ENCODE results near the gene TSHZ3. TPM values are rescaled to one million over a fixed set of nuclear protein-coding genes. Genes with fewer than 3 reads are reported as not detected.
A peak's percentile ranks its signal among the peaks of the same experiment; 100 is the strongest.

The TSHZ3 gene
- total and polyA plus RNA-seq, 2 experiments from 2014 or later = 19.6 to 24.0 TPM

DNA sequence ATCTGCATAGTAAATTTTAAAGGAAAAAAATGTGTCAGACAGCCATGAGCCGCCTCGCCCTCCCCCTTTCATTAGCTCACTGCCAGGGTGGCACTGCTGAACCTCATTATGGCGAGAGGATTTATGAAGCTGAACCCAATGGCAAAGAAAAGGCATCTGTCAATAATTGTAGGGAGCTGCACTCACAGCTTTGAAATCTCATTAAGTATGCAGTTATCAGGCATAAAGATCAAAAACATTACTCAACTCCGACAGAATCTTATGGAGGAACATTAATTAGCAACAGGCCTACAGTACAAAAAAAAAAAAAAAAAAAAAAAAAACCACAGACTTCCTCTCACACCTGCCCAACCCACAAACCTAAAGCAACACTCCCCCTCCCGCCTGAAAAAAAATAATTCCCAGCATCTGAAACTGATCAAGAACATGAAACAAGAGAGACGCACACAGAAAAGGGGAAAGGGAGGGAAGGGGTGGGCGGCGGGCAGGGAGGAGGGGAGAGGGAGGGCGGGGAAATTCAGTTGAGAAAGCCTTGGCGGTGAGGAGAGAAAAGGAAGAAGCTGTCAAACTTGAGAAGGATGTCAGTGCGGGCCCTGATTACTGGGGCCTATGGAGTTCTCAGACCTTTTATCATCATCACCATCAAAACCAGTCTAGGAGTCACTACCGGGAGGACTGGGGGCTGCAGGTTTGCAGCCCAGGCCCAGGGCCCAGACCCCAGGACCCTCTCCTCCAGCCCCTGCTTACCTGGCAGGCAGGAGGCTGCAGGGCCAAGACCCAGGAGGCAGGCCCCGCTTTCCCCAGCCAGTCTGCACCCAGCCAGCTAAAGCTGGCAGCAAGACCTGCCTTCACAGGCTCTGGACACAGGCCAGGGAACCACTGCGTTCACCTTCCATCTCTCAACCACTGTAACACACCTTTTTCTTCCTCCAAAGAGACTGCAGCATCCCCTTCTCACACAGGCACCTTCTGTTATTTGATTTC is 8.9 kb downstream of the TSHZ3 start:
- Histone ChIP-seq H4K20me1 (ENCODE audit: insufficient read depth) (peaks cover 26% of the 10 kb centered on the region), H3K27me3 (replicated peaks; ENCODE audit: insufficient read depth) (no peaks in the 10 kb centered on the region), H3K36me3 (ENCODE audit: low read depth) (peaks cover 29% of the 10 kb centered on the region; the same call in 1 of the 2 replicates), H3K9me2 (ENCODE audit: insufficient read depth) (no peaks in the 10 kb centered on the region), H3K4me1 (ENCODE audit: insufficient read depth) (peaks cover 36% of the 10 kb centered on the region), H3K4me3 (peak overlapping the region; percentile 31; the same call in 1 of the 2 replicates), H2AFZ (no peak overlapping the region), H3K9ac (peak overlapping the region; percentile 28; the same call in 1 of the 2 replicates), H3K79me2 (ENCODE audit: insufficient read depth) (peaks cover 100% of the 10 kb centered on the region), H3K4me2 (ENCODE audit: unreplicated experiment) (peak overlapping the region; percentile 73), H3K9me3 (ENCODE audit: low read depth) (no peaks in the 10 kb centered on the region), H3K27ac (peak overlapping the region; percentile 36), H3F3A (ENCODE audit: insufficient read depth) (peaks cover 68% of the 10 kb centered on the region)
- DNase-seq = peak; percentile 68
- TF ChIP-seq EZH2 (IDR thresholded peaks at IDR 0.05; ENCODE audit: insufficient read depth, poor library complexity, severe bottlenecking) (no peak), EZH2phosphoT487 (IDR thresholded peaks at IDR 0.05; ENCODE audit: insufficient read depth, low read depth) (peak; percentile 58; the same call in 1 of the 2 replicates)
- WGBS, 2 experiments (ENCODE audit: low coverage in 1 of 2, low lambda C conversion rate in 2 of 2, missing lambda C conversion rate in 2 of 2) = 14 to 21% methylated on average over 9 to 14 of the region's 14 CpGs
- in situ Hi-C loops (cut with MboI) = no loop called here

DNA sequence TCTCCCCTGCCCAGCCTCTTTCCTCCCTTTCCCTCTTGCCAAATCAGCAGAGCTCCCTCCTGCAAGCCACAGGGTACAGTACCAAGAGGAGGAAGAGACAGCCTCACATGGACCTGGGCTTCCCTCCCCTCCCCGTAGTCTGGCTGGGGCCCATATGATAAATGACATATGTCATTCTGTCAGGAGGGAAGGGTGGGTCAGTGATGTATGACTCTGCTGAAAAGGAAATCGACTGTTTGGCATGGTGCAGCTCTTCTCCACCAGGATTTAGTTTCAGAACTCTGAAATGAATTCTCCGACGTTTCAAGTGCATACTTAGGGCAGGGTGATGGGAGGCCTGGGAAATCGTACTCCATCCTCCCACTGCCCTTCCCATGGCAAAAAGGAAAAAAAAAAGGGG is 9.8 kb downstream of the TSHZ3 start:
- in situ Hi-C loops (cut with MboI) = no loop called here
- H3K36me3 ChIP-seq (ENCODE audit: low read depth) = peaks cover 26% of the 10 kb centered on the region; the same call in 1 of the 2 replicates
- H3K4me3 ChIP-seq = no peak overlapping the region
- no peaks in the 10 kb centered on the region for H3K9me3 ChIP-seq (ENCODE audit: low read depth)
- no peak for TF ChIP-seq EZH2 (IDR thresholded peaks at IDR 0.05; ENCODE audit: insufficient read depth, poor library complexity, severe bottlenecking)
- TF ChIP-seq EZH2phosphoT487 (IDR thresholded peaks at IDR 0.05; ENCODE audit: insufficient read depth, low read depth) = no peak
- no peaks in the 10 kb centered on the region for H3K27me3 ChIP-seq (replicated peaks; ENCODE audit: insufficient read depth)
- H4K20me1 ChIP-seq (ENCODE audit: insufficient read depth) = peaks cover 25% of the 10 kb centered on the region
- H3K27ac ChIP-seq = peak overlapping the region; percentile 36
- 35 to 42% methylated on average over 5 of the region's 5 CpGs for WGBS, 2 experiments (ENCODE audit: low coverage in 1 of 2, low lambda C conversion rate in 2 of 2, missing lambda C conversion rate in 2 of 2)
- no peaks in the 10 kb centered on the region for H3K9me2 ChIP-seq (ENCODE audit: insufficient read depth)
- peaks cover 43% of the 10 kb centered on the region for H3K4me1 ChIP-seq (ENCODE audit: insufficient read depth)
- peaks cover 76% of the 10 kb centered on the region for H3F3A ChIP-seq (ENCODE audit: insufficient read depth)
- peak overlapping the region; percentile 28; the same call in 1 of the 2 replicates for H3K9ac ChIP-seq
- DNase-seq = no peak
- peak overlapping the region; percentile 73 for H3K4me2 ChIP-seq (ENCODE audit: unreplicated experiment)
- no peak overlapping the region for H2AFZ ChIP-seq
- peaks cover 100% of the 10 kb centered on the region for H3K79me2 ChIP-seq (ENCODE audit: insufficient read depth)

DNA sequence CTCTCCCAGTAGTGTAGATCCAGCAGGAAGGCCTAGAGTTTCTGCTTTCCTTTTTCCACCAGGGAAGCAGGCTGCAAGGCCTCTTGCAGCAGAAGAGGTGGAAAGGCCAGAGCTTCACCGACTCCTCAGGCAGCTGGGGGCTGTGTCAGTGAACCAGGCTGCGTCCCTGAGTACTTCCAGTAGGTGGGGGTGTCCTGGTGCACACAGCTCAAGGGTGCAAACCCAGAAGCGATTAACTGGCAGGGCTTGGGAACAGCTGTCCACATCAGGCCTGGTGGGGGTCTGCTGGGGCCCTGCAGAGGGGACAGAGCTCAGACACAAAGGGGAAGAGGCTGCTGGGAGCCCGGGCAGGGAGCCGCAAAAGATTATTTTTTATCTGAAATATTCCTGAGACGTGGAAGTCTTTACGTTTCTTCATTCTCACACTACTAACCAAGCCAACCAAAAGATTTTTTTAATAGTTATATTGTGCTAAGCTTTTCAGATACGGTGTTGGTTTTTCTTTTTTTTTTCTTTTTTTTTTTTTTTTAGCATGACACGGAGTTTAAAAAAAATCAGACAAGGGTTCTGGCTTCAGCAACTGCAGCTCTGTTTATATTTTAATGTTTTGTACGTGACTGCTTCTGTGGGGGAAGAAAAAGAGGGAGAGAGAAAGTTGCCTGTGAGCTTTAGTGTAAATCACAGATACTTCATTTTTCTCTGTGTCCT is 11.0 kb downstream of the TSHZ3 start:
- H3K9me2 ChIP-seq (ENCODE audit: insufficient read depth) = no peaks in the 10 kb centered on the region
- H2AFZ ChIP-seq = no peak overlapping the region
- peaks cover 77% of the 10 kb centered on the region for H3F3A ChIP-seq (ENCODE audit: insufficient read depth)
- no peaks in the 10 kb centered on the region for H3K9me3 ChIP-seq (ENCODE audit: low read depth)
- peaks cover 52% of the 10 kb centered on the region for H3K4me1 ChIP-seq (ENCODE audit: insufficient read depth)
- no peak overlapping the region for H3K9ac ChIP-seq
- H3K27me3 ChIP-seq (replicated peaks; ENCODE audit: insufficient read depth) = no peaks in the 10 kb centered on the region
- WGBS, 2 experiments (ENCODE audit: low coverage in 1 of 2, low lambda C conversion rate in 2 of 2, missing lambda C conversion rate in 2 of 2) = 90 to 95% methylated on average over 10 of the region's 10 CpGs
- H3K4me2 ChIP-seq (ENCODE audit: unreplicated experiment) = no peak overlapping the region
- H3K36me3 ChIP-seq (ENCODE audit: low read depth) = peaks cover 26% of the 10 kb centered on the region; the same call in 1 of the 2 replicates
- H3K4me3 ChIP-seq = no peak overlapping the region
- TF ChIP-seq EZH2 (IDR thresholded peaks at IDR 0.05; ENCODE audit: insufficient read depth, poor library complexity, severe bottlenecking) = no peak
- TF ChIP-seq EZH2phosphoT487 (IDR thresholded peaks at IDR 0.05; ENCODE audit: insufficient read depth, low read depth) = no peak
- peaks cover 100% of the 10 kb centered on the region for H3K79me2 ChIP-seq (ENCODE audit: insufficient read depth)
- H3K27ac ChIP-seq = no peak overlapping the region
- peaks cover 14% of the 10 kb centered on the region for H4K20me1 ChIP-seq (ENCODE audit: insufficient read depth)
- in situ Hi-C loops (cut with MboI) = no loop called here
- DNase-seq = peak; percentile 55

Measured in GM23248 (cell line).